Measurements from ENCODE around the gene GLT8D2. TPM values are rescaled to one million over a fixed set of nuclear protein-coding genes. Genes with fewer than 3 reads are reported as not detected.

Gene GLT8D2
- total RNA-seq, 2 experiments from 2014 or later, result not detected

DNA sequence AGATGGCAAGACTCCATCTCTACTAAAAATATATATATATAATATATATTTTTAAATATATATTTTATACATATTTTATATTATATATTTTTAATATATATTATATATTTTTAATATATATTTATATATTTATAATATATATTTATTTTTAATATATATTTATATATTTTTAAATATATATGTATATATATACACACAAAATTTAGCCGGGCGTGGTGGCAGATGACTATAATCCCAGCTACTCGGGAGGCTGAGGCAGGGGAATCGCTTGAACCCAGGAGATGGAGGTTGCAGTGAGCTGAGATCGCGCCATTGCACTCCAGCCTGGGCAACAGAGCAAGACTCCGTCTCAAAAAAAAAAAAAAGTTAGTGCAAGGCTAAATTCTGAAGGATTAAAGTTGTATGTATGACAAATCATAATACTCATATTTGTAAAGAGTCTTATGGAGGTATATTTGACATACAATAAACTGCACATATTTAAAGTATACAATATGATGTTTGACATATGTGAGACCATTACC lies 92.1 kb downstream of the GLT8D2 start:
- Mint-ChIP-seq H3K9me3 (no peaks in the 10 kb centered on the region), H3K4me1 (ENCODE audit: low read depth) (peaks cover 36% of the 10 kb centered on the region), H3K36me3 (ENCODE audit: low read depth) (peaks cover 33% of the 10 kb centered on the region), H3K27me3 (no peaks in the 10 kb centered on the region), H3K27ac (peak overlapping the region; percentile 97), H3K4me3 (peak overlapping the region; percentile 99)
- intact Hi-C loops (cut with DNase I, micrococcal nuclease), result loop anchor here (1.0 to 5.0 kb wide), 6 partner anchors 7 to 1149 kb away; partner anchors contain the start of genes HSP90B1 (in 1 of the 2), NT5DC3 (in 1 of the 2), TDG (in 1 of the 2) and WASHC4 (in 1 of the 2)
- no peak for DNase-seq
- Histone ChIP-seq H3K27me3 (ENCODE audit: control insufficient read depth in 1 of 2, insufficient read depth in 2 of 2, low read length in 2 of 2) (no peaks in the 10 kb centered on the region), H3K9me3 (ENCODE audit: control insufficient read depth in 1 of 2, insufficient read depth in 1 of 2, low read length in 2 of 2) (no peaks in the 10 kb centered on the region), H3K27ac (ENCODE audit: low read depth in 1 of 2, low read length in 2 of 2) (peak overlapping the region; percentile 64 to 74), H3K4me1 (ENCODE audit: insufficient read depth, low read length) (peaks cover 25% of the 10 kb centered on the region), H3K36me3 (ENCODE audit: insufficient read depth, low read length) (peaks cover 17% of the 10 kb centered on the region), H3K4me3 (ENCODE audit: low read length) (peak overlapping the region; percentile 95)
- POLR2A ChIA-PET, result interaction anchor here (2.4 to 5.3 kb wide), 3 partner anchors 8 to 180 kb away, joined by 7 to 144 read pairs (median 75); partner anchors contain the start of genes HSP90B1, NFYB and TDG
- ATAC-seq (ENCODE audit: poor library complexity), result no peak
- CTCF ChIA-PET, result no interaction called here
- TF ChIP-seq, protein P1, sequence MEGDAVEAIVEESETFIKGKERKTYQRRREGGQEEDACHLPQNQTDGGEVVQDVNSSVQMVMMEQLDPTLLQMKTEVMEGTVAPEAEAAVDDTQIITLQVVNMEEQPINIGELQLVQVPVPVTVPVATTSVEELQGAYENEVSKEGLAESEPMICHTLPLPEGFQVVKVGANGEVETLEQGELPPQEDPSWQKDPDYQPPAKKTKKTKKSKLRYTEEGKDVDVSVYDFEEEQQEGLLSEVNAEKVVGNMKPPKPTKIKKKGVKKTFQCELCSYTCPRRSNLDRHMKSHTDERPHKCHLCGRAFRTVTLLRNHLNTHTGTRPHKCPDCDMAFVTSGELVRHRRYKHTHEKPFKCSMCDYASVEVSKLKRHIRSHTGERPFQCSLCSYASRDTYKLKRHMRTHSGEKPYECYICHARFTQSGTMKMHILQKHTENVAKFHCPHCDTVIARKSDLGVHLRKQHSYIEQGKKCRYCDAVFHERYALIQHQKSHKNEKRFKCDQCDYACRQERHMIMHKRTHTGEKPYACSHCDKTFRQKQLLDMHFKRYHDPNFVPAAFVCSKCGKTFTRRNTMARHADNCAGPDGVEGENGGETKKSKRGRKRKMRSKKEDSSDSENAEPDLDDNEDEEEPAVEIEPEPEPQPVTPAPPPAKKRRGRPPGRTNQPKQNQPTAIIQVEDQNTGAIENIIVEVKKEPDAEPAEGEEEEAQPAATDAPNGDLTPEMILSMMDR (IDR thresholded peaks at IDR 0.05), result no peak

DNA sequence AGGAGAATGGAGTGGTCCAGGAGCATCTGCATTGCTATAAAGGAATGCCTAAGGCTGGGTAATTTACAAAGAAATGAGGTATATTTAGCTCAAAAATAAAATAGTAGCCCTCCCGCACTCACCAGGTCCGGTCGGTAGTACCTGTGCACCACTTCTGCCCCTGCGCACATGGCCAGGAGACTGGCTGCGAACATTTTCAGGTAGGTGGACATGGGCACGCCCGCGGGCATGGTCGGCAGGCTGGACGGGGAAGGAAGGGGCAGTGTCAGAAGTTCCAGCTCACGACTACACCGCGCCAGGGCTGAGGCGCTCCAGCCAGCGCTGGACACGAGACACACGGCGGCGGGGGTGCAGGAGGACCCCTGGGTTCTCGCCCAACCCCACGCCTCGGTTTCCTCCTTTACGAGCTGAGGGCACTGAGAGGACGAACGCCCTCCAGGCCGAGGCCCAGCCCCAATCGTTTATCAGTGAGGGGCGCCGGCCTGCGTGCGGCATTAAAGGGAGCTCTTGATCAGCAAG lies 93.4 kb downstream of the GLT8D2 start:
- Histone ChIP-seq H3K27ac (ENCODE audit: low read depth in 1 of 2, low read length in 2 of 2) (peak overlapping the region; percentile 64 to 74), H3K4me3 (ENCODE audit: low read length) (peak overlapping the region; percentile 95), H3K4me1 (ENCODE audit: insufficient read depth, low read length) (peaks cover 25% of the 10 kb centered on the region), H3K9me3 (ENCODE audit: control insufficient read depth in 1 of 2, insufficient read depth in 1 of 2, low read length in 2 of 2) (no peaks in the 10 kb centered on the region), H3K27me3 (ENCODE audit: control insufficient read depth in 1 of 2, insufficient read depth in 2 of 2, low read length in 2 of 2) (no peaks in the 10 kb centered on the region), H3K36me3 (ENCODE audit: insufficient read depth, low read length) (peaks cover 27% of the 10 kb centered on the region)
- TF ChIP-seq, protein P1 (IDR thresholded peaks at IDR 0.05), result no peak
- intact Hi-C loops (cut with DNase I, micrococcal nuclease), result loop anchor here (1.0 to 5.0 kb wide), 6 partner anchors 9 to 1151 kb away; partner anchors contain the start of genes TDG (in 2 of the 2), HSP90B1 (in 1 of the 2), NT5DC3 (in 1 of the 2) and WASHC4 (in 1 of the 2)
- Mint-ChIP-seq H3K4me1 (ENCODE audit: low read depth) (peaks cover 42% of the 10 kb centered on the region), H3K27ac (peak overlapping the region; percentile 97), H3K36me3 (ENCODE audit: low read depth) (peaks cover 45% of the 10 kb centered on the region), H3K4me3 (peak overlapping the region; percentile 99), H3K9me3 (no peaks in the 10 kb centered on the region), H3K27me3 (no peaks in the 10 kb centered on the region)
- CTCF ChIA-PET, result interaction anchor here (4.5 kb wide), 1 partner anchor 9 kb away, joined by 20 read pairs; the partner anchor contains the start of gene TDG
- DNase-seq (peak in 2 of 14 experiments; percentile 10 to 34), ATAC-seq (ENCODE audit: poor library complexity) (no peak)
- POLR2A ChIA-PET, result interaction anchor here (0.7 to 5.3 kb wide), 10 partner anchors 10 to 182 kb away, joined by 3 to 144 read pairs (median 6); partner anchors contain the start of genes HSP90B1, NFYB, NT5DC3 and TDG

DNA sequence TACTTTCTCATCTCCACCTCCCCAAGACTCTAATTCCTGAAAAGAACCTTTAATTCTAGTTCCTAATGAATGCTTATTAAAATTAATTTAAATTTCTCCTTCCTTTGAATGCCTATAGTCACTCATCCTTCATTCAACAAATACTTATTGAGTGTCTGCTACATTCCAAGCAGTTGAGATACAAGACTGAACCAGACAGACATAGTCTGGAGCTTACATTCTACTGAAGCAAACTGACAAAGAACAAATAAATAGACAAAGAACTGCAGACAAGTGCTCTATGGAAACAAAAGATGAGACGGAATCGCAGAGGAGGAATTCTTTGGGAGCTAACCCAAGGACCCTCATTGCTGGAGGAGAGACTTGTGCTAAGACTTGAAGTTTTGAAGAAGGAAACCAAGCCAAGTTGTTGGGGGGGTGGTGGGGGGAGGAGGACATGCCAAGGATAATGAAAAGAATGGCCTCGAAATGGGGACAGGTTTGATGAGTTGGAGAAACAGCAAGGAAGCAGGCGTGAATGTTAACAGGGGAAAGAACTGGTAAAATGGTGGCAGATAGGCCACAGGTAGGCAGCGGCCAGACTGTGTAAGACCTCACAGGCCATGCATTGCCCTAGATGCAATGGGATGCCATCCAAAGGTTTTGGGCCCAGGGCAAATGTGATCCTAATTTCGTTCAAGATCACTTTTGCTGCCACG lies 94.0 kb downstream of the GLT8D2 start:
- POLR2A ChIA-PET, result interaction anchor here (0.7 to 5.3 kb wide), 8 partner anchors 10 to 182 kb away, joined by 3 to 144 read pairs (median 6); partner anchors contain the start of genes HSP90B1, NFYB, NT5DC3 and TDG
- Histone ChIP-seq H3K4me3 (ENCODE audit: low read length) (peak overlapping the region; percentile 95), H3K4me1 (ENCODE audit: insufficient read depth, low read length) (peaks cover 25% of the 10 kb centered on the region), H3K36me3 (ENCODE audit: insufficient read depth, low read length) (peaks cover 33% of the 10 kb centered on the region), H3K27ac (ENCODE audit: low read depth in 1 of 2, low read length in 2 of 2) (peak overlapping the region in 1 of 2 donors; percentile 64), H3K9me3 (ENCODE audit: control insufficient read depth in 1 of 2, insufficient read depth in 1 of 2, low read length in 2 of 2) (no peaks in the 10 kb centered on the region), H3K27me3 (ENCODE audit: control insufficient read depth in 1 of 2, insufficient read depth in 2 of 2, low read length in 2 of 2) (no peaks in the 10 kb centered on the region)
- CTCF ChIA-PET, result interaction anchor here (4.5 kb wide), 1 partner anchor 10 kb away, joined by 20 read pairs; the partner anchor contains the start of gene TDG
- Mint-ChIP-seq H3K4me3 (peak overlapping the region; percentile 99), H3K27me3 (no peaks in the 10 kb centered on the region), H3K36me3 (ENCODE audit: low read depth) (peaks cover 45% of the 10 kb centered on the region), H3K27ac (peak overlapping the region; percentile 97), H3K9me3 (no peaks in the 10 kb centered on the region), H3K4me1 (ENCODE audit: low read depth) (peaks cover 42% of the 10 kb centered on the region)
- peak in 1 of 14 experiments; percentile 15 for DNase-seq
- intact Hi-C loops (cut with DNase I, micrococcal nuclease), result loop anchor here in 1 of 2 experiments (1.0 to 5.0 kb wide), 4 partner anchors 9 to 1151 kb away; partner anchors contain the start of genes HSP90B1, NT5DC3, TDG and WASHC4
- TF ChIP-seq, protein P1 (IDR thresholded peaks at IDR 0.05), result no peak
- no peak for ATAC-seq (ENCODE audit: poor library complexity)

Data from CD4-positive, alpha-beta T cell (primary cell).